ENCODE measurements around the gene MISP.

MISP gene

GRCh38 chr19:803099-803561, 52.2 kb downstream of the MISP start:
- TF ChIP-seq GLIS3 (CRISPR knock-in tag; IDR thresholded peaks at IDR 0.05) (no peak), BACH2 (CRISPR knock-in tag; IDR thresholded peaks at IDR 0.05; ENCODE audit: borderline replicate concordance) (no peak), ZFP30 (CRISPR knock-in tag; IDR thresholded peaks at IDR 0.05) (no peak), TOX (CRISPR knock-in tag; IDR thresholded peaks at IDR 0.05; ENCODE audit: borderline replicate concordance) (no peak), PATZ1 (CRISPR knock-in tag; IDR thresholded peaks at IDR 0.05; ENCODE audit: borderline replicate concordance) (no peak), ISL1 (CRISPR knock-in tag; IDR thresholded peaks at IDR 0.05) (no peak), POU6F1 (CRISPR knock-in tag; IDR thresholded peaks at IDR 0.05; ENCODE audit: borderline replicate concordance, low read depth) (no peak), ZC3H10 (CRISPR knock-in tag; IDR thresholded peaks at IDR 0.05) (no peak), OSR1 (CRISPR knock-in tag; IDR thresholded peaks at IDR 0.05) (no peak), TSHZ2 (CRISPR knock-in tag; IDR thresholded peaks at IDR 0.05) (no peak), PPARA (CRISPR knock-in tag; IDR thresholded peaks at IDR 0.05; ENCODE audit: borderline replicate concordance) (no peak), ESRRG (CRISPR knock-in tag; IDR thresholded peaks at IDR 0.05) (no peak), ZNF565 (CRISPR knock-in tag; conservative IDR thresholded peaks at IDR 0.05; ENCODE audit: low read depth) (no peak), CREB5 (CRISPR knock-in tag; IDR thresholded peaks at IDR 0.05; ENCODE audit: low read depth) (no peak), RARB (CRISPR knock-in tag; IDR thresholded peaks at IDR 0.05) (no peak), ARNTL (CRISPR knock-in tag; IDR thresholded peaks at IDR 0.05; ENCODE audit: borderline replicate concordance, low read depth) (no peak), ZFP3 (CRISPR knock-in tag; IDR thresholded peaks at IDR 0.05) (no peak), CSDC2 (CRISPR knock-in tag; IDR thresholded peaks at IDR 0.05) (no peak), TCF4 (CRISPR knock-in tag; IDR thresholded peaks at IDR 0.05; ENCODE audit: borderline replicate concordance) (no peak)
- ATAC-seq = no peak

GRCh38 chr19:803686-804418, 52.9 kb downstream of the MISP start:
- ATAC-seq = no peak
- TF ChIP-seq ZNF565 (CRISPR knock-in tag; conservative IDR thresholded peaks at IDR 0.05; ENCODE audit: low read depth) = no peak
- TF ChIP-seq PATZ1 (CRISPR knock-in tag; IDR thresholded peaks at IDR 0.05; ENCODE audit: borderline replicate concordance) = no peak
- TF ChIP-seq TCF4 (CRISPR knock-in tag; IDR thresholded peaks at IDR 0.05; ENCODE audit: borderline replicate concordance) = no peak
